HG02759 (cell line): Measurements from ENCODE around the gene LGR6.

ENCODE experiments used
- ATAC-seq: cut with Tn5 transposase; IDR thresholded peaks from one replicate; pipeline ENCODE4 v1.9.1; 2021; ENCODE audit warnings: mild to moderate bottlenecking, moderate library complexity; ENCODE audit not compliant: unreplicated experiment

LGR6 gene

DNA sequence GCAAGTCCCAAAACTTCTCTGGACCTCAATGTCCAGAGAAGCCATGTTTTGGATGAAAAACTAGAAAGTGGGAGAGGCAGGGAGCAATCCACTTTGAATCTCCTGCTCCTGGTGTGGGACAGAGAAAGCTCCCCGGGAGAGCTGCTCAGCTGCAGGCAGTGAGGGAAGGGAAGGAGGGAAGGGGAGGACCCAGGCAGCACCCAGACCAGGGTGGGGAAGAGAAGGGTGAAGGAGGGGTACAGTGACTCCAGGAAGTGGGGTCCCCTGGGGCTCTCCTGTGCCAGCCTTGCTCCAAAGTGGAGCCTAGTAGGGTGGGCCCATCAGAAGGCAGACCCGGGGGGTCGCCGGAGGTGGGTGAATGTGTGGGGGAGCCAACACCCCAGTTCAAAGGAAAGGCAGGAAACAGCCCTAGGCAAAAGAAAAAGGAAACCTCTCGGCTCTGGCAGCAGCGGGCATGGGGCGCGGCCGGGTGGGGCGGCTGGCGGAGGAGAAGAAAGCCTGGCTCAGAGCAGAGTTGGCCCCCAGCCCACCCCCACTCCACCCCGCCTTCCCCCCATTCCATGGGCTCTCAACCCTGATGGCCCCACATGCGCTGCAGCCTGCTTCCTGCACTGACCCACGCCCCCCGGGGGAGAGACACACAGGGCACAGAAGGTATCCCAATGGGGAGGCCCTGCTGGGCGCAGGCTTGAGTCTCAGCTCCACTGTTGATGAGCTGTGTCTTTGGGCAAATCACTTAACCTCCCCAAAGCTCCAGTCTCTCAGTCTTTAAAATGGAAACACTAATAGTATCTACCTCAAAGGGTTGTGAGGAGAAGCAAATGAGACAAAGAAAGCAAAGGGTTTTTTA, 5.7 kb downstream of the LGR6 start:
- no peak for ATAC-seq

DNA sequence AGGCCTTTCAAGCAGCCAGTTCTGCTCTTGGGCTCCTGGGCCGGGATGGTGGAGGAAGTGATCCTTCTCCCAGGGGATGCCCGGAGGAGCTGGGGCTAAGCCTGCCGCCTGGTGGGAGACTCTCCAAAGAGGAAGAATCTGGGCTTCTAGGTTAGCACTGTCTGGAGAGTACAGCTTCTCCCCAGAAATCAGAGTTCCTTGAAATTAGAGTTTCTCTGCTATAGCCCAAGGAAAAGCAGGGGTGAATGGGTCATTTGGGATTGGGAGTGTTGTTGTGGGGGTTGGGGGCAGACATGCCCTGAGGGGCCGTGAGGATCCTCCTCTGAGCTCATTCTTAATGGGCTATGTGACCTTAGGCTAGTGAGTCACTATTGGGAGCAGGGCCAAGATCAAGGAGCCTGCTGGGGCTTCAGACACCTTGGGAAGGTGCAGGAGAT, 6.5 kb downstream of the LGR6 start:
- no peak for ATAC-seq

DNA sequence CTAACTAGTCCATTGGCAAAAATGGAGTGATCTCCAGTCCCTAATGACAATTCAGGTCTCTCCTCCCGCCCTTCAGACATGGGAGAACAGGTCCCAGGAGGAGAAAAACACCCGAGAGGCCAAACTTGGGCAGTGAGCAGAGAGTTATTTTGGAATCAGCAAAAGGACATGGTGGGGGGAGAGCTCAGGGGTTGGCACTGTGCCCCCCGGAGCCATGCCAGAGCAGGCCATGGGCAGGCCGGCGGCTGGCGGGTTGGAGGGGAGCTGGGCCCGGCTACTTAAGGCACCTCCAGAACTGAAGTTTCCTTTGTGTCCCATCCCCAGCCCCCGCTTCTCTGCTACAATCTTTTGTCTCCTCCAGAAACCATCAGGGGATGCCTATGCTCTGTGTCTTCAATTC, 7.1 kb downstream of the LGR6 start:
- no peak for ATAC-seq

DNA sequence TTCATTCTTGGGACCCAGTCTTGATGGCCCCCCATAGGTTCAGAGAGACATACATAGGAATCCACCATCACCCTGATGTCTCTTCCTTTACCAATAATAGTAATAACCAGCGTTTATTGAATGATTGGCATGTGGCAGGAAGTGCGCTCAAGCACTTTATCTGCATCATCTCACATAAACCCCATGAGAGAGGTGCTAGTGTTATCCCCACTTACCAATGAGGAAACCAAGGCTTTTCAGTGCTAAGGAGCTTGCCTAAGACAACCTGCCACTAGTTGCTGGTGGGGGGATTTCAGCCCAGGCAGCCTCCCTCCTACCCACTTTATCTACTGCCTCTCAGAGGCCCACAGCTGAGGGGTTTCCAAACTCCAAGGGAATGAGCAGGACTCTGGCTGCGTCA, 7.7 kb downstream of the LGR6 start:
- ATAC-seq, result no peak

DNA sequence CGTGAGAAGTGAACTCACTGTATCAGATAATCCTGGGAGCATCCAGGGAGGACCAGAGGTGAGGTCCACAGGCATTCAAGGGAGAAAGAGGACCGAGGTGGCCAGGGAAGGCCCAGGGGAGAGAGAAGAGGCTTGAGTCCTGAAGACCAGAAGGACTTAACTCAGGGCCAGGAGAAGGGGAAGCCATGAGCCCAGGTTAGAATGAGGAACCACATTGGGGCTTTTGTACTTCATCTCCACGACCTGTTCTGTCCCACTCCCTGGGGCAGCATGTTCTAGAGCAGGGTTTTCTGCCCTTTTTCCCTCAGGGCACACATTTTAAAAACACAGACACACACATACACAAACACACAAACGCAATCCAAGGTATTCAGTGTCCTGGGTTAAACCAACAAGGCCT, 8.4 kb downstream of the LGR6 start:
- ATAC-seq, result no peak

DNA sequence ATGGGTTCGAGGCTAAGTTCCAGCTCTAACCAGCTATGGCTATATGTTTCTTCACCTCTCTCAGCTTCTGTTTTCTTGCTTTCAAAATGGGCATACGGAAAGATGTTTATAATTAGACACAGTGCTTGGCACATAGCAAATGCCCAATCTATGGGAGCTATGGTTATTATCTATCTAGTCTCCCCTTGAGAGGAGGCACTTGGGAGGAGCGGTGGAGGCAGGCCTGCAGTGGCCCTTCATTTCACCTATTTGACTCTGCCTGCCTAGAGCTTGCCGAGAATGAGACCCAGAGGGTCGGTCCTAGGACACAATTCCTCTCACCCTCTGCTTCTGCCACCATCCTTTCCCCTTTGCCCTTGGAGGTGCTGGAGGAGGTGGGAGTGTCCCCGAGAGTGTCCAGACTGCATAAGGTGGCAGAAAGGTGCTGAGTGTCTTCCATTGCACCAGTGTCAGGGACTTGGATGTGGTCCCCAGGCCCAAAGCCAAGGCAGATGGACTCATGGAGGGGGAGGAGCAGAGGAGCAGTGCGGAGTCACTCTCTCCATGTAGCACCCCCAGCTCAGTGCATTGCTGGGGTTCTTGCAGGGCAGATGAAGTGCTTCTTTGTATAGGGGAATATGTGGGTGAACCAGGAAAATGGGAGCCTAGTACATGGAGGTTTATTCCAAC, 9.0 kb downstream of the LGR6 start:
- ATAC-seq, result no peak

DNA sequence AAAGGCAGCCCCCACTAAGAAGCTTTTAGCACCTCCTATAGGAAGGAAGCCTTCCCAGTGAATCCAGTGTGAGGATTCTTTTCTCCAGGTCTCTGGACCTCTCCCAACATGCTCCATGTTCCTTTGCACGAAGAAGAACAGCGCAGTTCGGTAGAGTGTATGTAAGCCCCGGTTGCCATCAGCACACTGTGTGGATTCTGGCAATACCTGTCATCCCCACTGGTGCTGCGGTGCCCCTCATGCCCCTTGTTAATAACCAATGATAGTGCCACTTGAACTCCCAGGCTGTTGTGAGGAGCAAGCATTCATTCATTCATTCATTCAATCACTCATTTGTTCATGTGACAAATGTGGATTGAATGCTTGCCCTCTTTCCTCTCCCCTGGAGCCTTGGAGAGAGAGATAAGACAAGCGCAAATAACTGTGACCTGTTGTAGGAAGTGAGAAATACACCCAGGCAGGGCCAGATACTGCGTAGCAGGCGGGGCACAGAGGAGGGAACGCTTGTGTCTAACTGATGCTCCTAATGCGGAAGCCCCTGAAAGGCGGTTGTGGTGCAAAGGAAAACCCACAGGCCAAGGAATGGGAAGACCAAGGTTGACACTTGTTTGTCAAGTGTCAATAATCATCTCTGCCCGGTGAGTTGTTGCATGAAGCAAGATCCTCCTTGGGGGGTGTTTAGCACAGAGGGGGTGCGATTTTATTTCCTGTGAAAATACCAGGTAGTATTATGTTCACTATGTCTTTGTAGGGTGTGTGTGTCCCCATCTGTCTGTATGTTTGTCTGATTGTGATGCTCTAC, 9.8 kb downstream of the LGR6 start:
- no peak for ATAC-seq

DNA sequence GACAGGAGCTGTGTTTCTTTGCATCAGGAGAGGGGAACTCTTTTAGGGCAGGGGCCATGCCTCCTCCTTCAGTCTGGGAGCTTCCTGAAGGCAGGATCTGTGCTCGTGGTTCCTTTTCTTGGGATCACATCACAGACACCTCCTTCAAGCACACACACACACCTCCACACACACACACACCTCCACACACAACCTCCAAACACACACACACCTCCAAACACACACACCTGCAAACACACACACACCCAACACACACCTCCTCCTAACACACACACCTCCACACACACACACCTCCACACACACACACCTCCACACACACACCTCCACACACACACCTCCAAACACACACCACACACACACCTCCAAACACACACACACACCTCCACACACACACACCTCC, 10.5 kb downstream of the LGR6 start:
- no peak for ATAC-seq

DNA sequence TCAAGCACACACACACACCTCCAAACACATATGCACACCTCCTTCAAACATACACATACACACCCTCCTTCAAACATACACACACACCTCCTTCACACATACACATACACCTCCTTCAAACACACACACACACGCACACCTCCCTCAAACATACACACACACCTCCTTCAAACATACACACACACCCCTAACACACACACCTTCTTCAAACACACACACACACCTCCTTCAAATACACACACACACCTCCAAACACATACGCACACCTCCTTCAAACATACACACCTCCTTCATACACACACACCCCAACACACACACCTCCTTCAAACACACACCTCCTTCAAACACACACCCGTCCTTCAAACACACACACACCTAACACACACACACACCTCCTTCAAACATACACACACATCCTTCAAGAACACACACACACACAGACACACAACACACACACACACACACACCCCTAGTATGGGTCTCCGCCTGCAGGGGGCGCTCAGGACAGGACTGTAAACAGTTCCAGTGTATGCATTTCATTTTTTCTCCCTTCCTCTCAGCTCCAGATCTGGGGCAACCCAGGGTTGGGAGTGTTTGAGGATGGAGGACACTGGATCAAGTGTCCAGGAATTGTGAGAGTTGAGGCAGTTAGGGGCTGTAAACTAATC, 12.1 kb downstream of the LGR6 start:
- ATAC-seq, result no peak

DNA sequence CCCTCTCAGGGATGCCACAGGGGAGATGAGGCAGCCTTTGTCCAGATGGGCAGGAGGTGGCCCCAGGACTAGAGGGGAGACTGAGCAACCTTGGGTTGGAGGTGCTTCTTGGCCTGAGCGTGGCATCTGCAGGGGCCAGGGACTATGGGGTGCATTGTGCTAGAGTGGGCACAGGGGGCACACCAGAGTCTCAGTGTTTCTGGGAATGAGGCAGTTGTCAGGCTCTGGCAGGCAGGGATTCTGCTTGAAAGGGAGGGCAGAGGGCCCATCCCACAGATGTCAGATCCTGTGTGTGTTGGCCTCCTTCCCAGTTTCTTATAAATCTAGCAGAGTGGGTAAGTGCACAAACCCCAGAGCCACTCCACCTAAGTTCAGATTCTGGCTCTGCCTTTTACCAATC, 13.7 kb downstream of the LGR6 start:
- ATAC-seq, result no peak

DNA sequence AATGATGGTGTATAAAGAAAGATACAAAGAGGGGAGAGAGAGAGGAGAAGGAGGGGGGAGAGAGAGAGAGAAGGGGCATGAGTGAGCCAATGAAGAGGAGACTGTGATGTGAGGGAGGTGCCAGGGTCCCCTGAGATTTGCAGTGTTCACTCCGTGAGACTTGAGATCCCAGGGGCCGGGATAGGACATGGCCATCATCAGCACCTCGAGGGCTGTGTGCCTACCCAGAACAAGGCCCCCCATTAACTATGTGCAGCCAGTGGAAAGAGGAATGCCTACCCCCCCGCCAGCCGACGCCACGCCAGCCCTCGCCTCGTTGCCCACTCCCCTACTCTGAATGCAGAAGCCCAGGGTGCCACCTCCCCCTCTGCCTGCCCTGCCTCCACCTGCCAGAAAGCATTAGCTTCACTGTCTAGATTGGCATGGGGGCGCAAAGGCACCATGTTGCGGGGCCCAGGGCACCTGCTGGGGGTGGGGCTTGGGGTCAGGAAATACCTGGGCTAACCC, 14.8 kb downstream of the LGR6 start:
- ATAC-seq, result no peak

DNA sequence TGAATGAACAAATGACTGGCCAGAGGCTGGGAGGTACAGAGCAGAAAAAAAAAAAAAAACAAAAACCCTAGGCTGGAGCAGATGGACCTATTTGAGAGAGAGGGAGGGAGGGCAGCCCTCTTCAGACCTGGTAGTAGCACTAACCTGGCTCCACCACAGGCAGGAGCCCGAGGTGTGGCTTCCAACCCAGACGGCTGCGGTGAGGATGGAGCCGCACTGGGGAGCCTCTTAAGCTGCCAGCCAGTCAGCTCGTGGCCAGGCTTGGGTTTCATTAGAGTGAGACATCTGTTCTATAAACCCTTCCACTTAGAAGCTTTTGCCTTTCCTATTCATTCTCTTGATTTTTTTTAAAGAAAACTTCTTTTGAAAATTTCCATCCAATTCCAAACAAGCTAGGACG, 16.8 kb downstream of the LGR6 start:
- no peak for ATAC-seq

DNA sequence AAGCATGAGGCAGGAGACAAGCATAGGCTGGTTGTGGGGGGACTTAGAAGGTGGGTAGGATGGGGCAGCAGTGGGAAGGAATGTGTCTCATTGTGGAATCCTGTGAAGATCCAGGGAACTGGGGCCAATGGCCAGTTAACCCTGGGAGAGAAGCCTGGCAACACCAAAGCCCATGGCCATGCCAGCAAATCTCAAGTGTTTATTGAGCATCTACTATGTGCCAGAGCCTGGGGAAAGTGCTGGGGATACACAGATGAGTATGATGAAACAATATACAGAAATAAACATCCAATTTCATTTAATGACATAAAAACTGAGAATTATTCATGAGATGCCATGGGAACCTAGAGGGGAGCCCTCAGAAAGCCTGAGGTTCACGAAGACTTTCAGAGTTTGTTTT, 17.4 kb downstream of the LGR6 start:
- no peak for ATAC-seq

DNA sequence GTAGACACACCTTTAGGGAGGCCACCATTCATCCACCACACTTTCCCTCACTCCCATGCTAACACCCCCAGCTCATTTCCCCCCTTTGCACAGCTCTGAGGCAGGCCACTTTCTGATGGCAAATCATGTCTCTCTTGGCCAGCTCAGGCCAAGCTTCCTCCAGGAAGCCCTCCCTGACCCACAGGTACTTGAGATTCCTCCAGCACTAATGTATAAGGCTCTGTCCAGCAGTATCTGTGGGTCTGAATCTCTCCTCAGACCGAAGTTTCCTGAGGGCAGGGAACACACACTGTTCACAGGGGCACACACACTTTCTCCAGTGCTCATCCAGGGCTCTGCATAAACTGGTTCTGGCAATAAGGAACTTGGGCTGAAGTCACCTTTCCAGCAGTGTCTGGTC, 19.2 kb downstream of the LGR6 start:
- ATAC-seq, result no peak

DNA sequence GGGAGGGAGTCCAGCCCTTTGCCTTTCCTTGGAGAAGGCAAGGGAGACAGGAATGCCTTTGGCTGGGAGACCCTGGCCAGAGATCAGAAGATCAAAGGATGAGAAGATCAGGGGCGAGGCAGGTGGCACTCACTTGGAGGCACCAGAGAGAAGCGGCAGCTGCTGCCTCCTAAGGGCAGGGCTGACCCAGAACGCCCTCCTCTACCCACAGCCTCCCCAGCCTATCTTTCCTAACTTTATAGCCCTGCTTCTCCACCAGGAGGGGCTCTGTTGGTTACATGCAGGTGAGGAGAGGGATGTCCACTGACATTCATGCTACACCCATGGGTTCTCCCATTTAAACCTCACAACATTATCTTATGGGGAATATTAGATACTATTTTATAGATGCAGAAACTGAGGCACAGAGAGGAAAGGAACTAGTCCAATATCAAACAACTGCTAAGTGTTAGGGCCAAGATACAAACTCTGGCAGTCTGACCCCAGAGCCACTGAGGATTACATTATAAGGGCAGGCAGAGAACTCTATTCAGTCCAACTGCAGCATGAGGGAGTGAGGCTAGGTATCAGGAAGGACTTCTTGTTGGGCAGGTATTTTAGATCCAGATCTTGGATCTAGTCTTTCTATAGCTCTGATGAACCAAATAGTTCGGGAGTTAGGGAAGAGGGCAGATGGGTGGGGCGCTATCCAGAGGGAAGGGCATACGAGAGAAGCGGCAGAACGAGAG, 19.9 kb downstream of the LGR6 start:
- no peak for ATAC-seq

DNA sequence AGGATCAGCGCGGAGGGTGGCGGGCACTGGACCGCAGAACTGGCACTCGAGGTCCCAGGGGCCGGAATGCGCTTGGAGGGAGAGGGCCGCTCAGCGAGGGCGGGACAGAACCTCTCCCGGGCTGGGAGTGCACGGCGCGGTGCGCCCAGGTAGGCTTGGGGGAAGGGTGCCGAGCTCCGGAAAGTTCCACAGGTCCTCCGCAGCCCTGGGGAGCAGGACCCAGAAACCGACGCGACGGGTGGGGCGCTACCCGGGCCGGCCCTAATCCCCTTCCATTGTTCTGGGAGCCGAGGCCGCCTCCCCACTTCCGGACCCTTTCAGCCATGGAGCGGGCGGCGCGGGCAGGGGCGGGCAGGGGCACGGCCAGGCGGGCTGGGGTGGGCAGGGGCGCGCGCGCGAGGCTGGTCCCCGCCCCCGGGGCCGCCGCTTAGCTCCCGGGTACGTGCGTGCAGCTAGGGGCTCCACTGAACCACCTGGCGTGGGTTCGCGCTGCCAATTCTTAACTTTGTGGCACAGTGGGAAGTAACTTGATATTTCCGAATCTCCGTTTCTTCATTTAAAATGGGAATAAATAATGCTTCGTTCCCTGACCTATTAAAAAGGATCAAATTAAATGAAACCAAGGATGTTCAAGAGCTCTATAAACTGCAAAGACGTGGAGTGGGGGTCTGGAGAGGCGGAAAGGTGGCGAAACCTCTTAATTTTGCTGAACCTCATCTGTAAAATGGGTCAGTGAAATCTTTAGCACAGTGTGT, 20.7 kb downstream of the LGR6 start:
- no peak for ATAC-seq

DNA sequence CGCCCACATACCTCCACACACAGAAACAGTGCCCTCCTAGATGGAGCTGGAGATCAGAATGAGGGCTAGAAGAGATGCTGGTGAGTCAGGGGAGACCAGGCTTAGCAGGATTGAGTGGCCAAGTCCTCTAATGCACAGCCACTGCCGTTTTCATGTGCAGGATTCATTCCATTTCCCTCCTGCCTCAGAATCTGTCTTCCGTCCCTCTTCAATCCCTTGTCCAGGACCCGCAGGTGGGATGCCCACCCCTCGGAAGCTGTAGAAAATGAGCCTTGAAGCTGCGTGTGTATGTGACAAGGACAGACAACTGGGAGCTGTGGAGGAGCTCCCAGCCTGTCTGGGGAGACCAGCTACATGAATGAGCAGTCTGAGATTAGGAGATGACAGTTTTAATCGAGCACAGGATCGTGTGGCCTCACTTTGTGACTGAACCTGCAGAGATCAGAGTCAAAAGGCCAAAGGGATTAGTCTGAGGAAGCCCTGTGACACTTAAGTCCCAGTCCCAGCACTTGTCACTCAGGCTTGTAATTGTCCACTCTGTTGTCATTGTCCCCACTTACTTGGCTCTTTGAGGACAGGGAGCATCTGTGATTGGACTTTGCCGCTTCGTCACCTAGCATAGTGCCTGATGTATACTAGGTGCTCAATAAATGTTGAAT, 22.0 kb downstream of the LGR6 start:
- no peak for ATAC-seq

DNA sequence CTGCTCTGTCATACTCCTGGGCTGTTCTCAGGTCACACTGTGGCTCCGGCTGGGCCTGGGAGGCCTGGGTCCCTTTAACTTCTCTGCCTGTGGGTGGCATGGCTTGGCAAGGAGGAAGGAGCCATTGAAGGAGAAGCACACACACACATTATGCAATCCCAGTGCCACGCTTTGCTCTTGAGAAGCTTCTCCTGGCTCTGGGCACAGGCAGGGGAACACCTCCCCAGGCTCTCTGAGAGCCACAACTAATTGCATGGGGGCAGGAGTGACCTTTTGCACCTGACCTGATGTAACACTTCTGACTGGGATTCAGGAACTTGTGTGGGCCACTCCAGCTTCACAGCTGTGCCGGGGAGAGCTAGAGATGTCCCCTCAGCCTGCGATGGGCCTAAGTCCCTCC, 23.1 kb downstream of the LGR6 start:
- no peak for ATAC-seq

DNA sequence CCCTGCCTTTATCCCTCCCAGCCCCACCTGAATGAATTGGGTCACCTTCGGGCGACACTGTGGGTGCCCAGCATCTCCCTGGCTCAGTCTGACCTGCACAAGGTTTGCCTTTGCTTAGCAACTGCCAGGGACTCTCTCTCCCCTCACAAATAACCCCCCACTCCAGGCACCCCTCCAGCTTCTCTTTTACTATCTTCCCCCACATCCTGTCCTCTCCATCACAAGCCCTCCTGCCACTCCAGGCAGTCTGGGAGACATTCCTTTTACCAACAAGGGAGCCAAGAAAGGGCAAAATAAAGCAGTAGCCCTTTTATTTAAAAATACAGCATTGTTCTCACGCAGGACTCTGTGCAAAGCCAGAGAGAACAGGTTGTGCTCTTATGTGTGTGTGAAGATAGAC, 23.9 kb downstream of the LGR6 start:
- ATAC-seq, result no peak
